Gastroesophageal sphincter (tissue), 4 donors: Measurements from ENCODE around the gene C1orf50. TPM values are rescaled to one million over a fixed set of nuclear protein-coding genes. Genes with fewer than 3 reads are reported as not detected.

ENCODE experiments used
- ATAC-seq: fragments of 150-250 bp; one replicate; pipeline ENCODE4 v1.9.1; 2016; ENCODE audit warnings: mild to moderate bottlenecking, moderate library complexity
- H3K27ac ChIP-seq, 4 donors: fragments of 200-600 bp; sonication (generic) in 3 of 4; 1 replicate in 3 of 4; 2 replicates in 1 of 4; pipeline ENCODE4 v1.5.1; 2016 to 2019
- H3K27me3 ChIP-seq: fragments of 200-600 bp; sonication (generic); one replicate; pipeline ENCODE4 v1.5.1; 2019
- H3K36me3 ChIP-seq, 2 donors: fragments of 200-600 bp; sonication (generic); one replicate each; pipeline ENCODE4 v1.5.1; 2019; ENCODE audit warnings: control low read depth in 1 of 2
- H3K4me1 ChIP-seq, 3 donors: fragments of 200-600 bp; sonication (generic); 1 replicate in 2 of 3; 2 replicates in 1 of 3; pipeline ENCODE4 v1.5.1; 2016 to 2019; ENCODE audit warnings: control low read depth in 2 of 3
- H3K4me3 ChIP-seq, 2 donors: fragments of 200-600 bp; sonication (generic); one replicate each; pipeline ENCODE4 v1.5.1; 2019; ENCODE audit warnings: mild to moderate bottlenecking in 1 of 2, moderate library complexity in 1 of 2
- H3K9me3 ChIP-seq, 3 donors: fragments of 200-600 bp; sonication (generic); one replicate each; pipeline ENCODE4 v1.5.1; 2017 to 2019; ENCODE audit warnings: control low read depth in 2 of 3
- CTCF ChIP-seq, 4 experiments: fragments of 200-600 bp in 2 of 4; fragments of 450-650 bp in 2 of 4; sonication (generic) in 1 of 4; IDR thresholded peaks; one replicate each; pipeline ENCODE4 v1.5.1; 2017 to 2019; ENCODE audit warnings: antibody characterized with exemption in 4 of 4, mild to moderate bottlenecking in 2 of 4, moderate library complexity in 2 of 4
- EP300 ChIP-seq: sonication (generic); formaldehyde crosslinking; IDR thresholded peaks from one replicate; pipeline ENCODE4 v1.6.1; 2017; ENCODE audit warnings: antibody characterized with exemption, mild to moderate bottlenecking
- POLR2A ChIP-seq, 2 donors: fragments of 450-650 bp; IDR thresholded peaks; one replicate each; pipeline ENCODE4 v1.6.1; 2017; ENCODE audit warnings: antibody characterized with exemption in 2 of 2, mild to moderate bottlenecking in 2 of 2, moderate library complexity in 1 of 2
- POLR2AphosphoS5 ChIP-seq: sonication (generic); formaldehyde crosslinking; IDR thresholded peaks from one replicate; pipeline ENCODE4 v1.6.1; 2017; ENCODE audit warnings: antibody characterized with exemption
- WGBS, 2 donors: methylation state at CpG; one replicate each; pipeline ENCODE4 v1.1.5; 2018; ENCODE audit warnings: low coverage in 1 of 2; 5-methylcytosine and 5-hydroxymethylcytosine counted together
- total RNA-seq, 4 donors: library from RNA; depleted of rRNA; stranded (reverse); fragments of >200 nt; gene quantifications; one replicate each; pipeline ENCODE4 v1.1.0, GENCODE V29; 2016

C1orf50 gene
- total RNA-seq, 4 donors from 2014 or later: 4.0 to 8.8 (median 8.0) TPM

DNA sequence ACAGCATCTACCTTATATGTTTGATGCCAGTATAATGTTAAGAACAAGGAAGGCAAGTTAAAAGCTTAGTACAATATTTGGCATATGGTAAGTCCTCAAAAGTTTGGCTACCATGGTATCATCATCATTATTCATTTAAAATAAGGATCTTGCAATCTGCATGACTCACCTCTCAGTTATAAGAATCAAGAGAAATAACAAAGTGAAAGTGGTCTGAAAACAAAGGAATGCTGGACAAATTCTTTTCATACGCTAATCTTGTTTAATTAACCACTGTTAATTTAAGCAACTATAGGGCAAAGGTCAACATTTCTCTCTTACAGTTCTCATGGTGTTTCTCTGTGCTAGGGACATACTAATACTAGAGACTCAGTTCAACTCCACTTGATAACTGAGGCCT lies 14.0 kb upstream of the C1orf50 start:
- ATAC-seq: no peak
- Histone ChIP-seq H3K36me3 (peaks cover 0 to 96% of the 10 kb centered on the region in 2 donors), H3K27ac (no peak overlapping the region), H3K4me3 (no peak overlapping the region), H3K27me3 (no peaks in the 10 kb centered on the region), H3K9me3 (no peaks in the 10 kb centered on the region), H3K4me1 (no peaks in the 10 kb centered on the region)
- TF ChIP-seq EP300 (no peak), CTCF (IDR thresholded peaks at IDR 0.05) (no peak), POLR2AphosphoS5 (no peak), POLR2A (IDR thresholded peaks at IDR 0.05) (no peak)
- 57 to 69% methylated on average over 1 of the region's 1 CpG for WGBS, 2 donors

GRCh38 chr1:42756956-42757891 lies 9.8 kb upstream of the C1orf50 start:
- Histone ChIP-seq H3K9me3 (no peaks in the 10 kb centered on the region), H3K36me3 (peaks cover 0 to 100% of the 10 kb centered on the region in 2 donors), H3K4me1 (peaks cover 0 to 2% (median 0%) of the 10 kb centered on the region in 3 donors), H3K27ac (no peak overlapping the region), H3K4me3 (no peak overlapping the region), H3K27me3 (no peaks in the 10 kb centered on the region)
- 56 to 60% methylated on average over 11 to 14 of the region's 17 CpGs for WGBS, 2 donors
- peak; percentile 31 for ATAC-seq
- TF ChIP-seq POLR2A (IDR thresholded peaks at IDR 0.05) (no peak), POLR2AphosphoS5 (no peak), CTCF (IDR thresholded peaks at IDR 0.05) (peak; percentile 38 to 63 (median 57)), EP300 (no peak)

DNA sequence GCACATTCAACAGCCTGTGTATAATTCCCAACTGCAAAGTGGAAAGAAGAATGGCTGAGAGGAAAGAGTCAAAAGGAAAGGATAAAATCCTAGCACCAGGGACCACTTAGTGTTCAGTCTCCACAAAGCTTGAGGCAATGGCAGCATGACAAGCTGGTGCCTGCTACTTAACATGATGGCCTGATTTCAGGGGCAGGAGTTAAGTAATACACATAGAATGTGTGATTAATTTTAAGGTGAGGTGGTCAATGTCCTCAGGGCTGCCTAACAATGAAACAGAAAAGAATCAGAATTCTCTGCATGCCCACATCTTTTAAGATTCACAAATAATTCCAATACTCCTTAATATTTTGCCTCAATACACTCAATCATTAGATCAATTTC lies 9.2 kb upstream of the C1orf50 start:
- TF ChIP-seq EP300 (no peak), POLR2A (IDR thresholded peaks at IDR 0.05) (no peak)
- H3K27ac ChIP-seq: no peak overlapping the region
- no peaks in the 10 kb centered on the region for H3K9me3 ChIP-seq
- no peak overlapping the region for H3K4me3 ChIP-seq
- no peak for ATAC-seq
- peaks cover 0 to 8% (median 0%) of the 10 kb centered on the region in 3 donors for H3K4me1 ChIP-seq
- H3K36me3 ChIP-seq: peaks cover 0 to 94% of the 10 kb centered on the region in 2 donors
- no peaks in the 10 kb centered on the region for H3K27me3 ChIP-seq

DNA sequence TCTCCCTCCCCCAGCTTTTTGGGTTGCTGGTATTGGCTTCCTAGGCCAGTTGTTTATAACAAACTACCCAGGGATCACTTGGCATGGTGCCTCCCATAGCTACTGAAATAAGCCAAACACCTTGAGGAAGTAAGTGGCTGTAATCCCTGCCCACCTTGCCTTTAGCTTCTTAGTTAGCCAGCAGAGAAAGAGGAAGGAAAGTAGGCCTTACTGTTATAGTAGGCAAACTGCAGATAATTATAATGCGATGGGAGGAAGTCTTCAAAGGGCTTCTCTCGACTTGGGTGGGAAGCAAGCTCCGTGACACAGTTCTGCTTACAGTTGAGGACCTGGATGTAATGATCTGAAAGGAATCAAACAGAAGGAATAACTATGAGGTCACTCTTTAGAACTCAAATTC lies 8.4 kb upstream of the C1orf50 start:
- TF ChIP-seq POLR2A (IDR thresholded peaks at IDR 0.05): no peak
- no peak for TF ChIP-seq CTCF (IDR thresholded peaks at IDR 0.05)
- no peak for TF ChIP-seq POLR2AphosphoS5
- no peak for TF ChIP-seq EP300
- no peak for ATAC-seq
- H3K4me1 ChIP-seq: peaks cover 0 to 9% (median 0%) of the 10 kb centered on the region in 3 donors
- H3K27ac ChIP-seq: no peak overlapping the region
- H3K27me3 ChIP-seq: no peaks in the 10 kb centered on the region
- H3K36me3 ChIP-seq: peaks cover 0 to 86% of the 10 kb centered on the region in 2 donors
- WGBS, 2 donors: 68 to 83% methylated on average over 3 of the region's 3 CpGs
- H3K4me3 ChIP-seq: no peak overlapping the region
- no peaks in the 10 kb centered on the region for H3K9me3 ChIP-seq

GRCh38 chr1:42759114-42759513 lies 7.9 kb upstream of the C1orf50 start:
- no peak overlapping the region for H3K27ac ChIP-seq
- H3K27me3 ChIP-seq: no peaks in the 10 kb centered on the region
- no peaks in the 10 kb centered on the region for H3K9me3 ChIP-seq
- no peak for ATAC-seq
- H3K4me1 ChIP-seq: peaks cover 0 to 13% (median 0%) of the 10 kb centered on the region in 3 donors
- no peak overlapping the region for H3K4me3 ChIP-seq
- H3K36me3 ChIP-seq: peaks cover 0 to 82% of the 10 kb centered on the region in 2 donors
- TF ChIP-seq POLR2A (IDR thresholded peaks at IDR 0.05): no peak
- WGBS, 2 donors: 18 to 83% methylated on average over 2 to 5 of the region's 9 CpGs

GRCh38 chr1:42761567-42761966 lies 5.5 kb upstream of the C1orf50 start:
- TF ChIP-seq EP300: no peak
- TF ChIP-seq POLR2A (IDR thresholded peaks at IDR 0.05): no peak
- TF ChIP-seq CTCF (IDR thresholded peaks at IDR 0.05): no peak
- no peak for TF ChIP-seq POLR2AphosphoS5
- no peak for ATAC-seq
- Histone ChIP-seq H3K27ac (no peak overlapping the region), H3K4me3 (no peak overlapping the region), H3K36me3 (peaks cover 0 to 57% of the 10 kb centered on the region in 2 donors), H3K9me3 (no peaks in the 10 kb centered on the region), H3K4me1 (peaks cover 0 to 31% (median 7%) of the 10 kb centered on the region in 3 donors), H3K27me3 (no peaks in the 10 kb centered on the region)
- 88 to 89% methylated on average over 3 to 4 of the region's 4 CpGs for WGBS, 2 donors
